K562 treated with DMSO at 1 percent for 12 hours (cell line): ENCODE measurements around the gene OR52K1. TPM values are rescaled to one million over a fixed set of nuclear protein-coding genes. Genes with fewer than 3 reads are reported as not detected.

Experiments used
- total RNA-seq: library from RNA; unstranded; fragments of 300-600 nt; gene quantifications from 2 replicates; pipeline ENCODE4 v1.2.3, GENCODE V29; 2022; ENCODE audit not compliant: insufficient read depth

Gene OR52K1
- total RNA-seq, result not detected in 2 replicates

DNA sequence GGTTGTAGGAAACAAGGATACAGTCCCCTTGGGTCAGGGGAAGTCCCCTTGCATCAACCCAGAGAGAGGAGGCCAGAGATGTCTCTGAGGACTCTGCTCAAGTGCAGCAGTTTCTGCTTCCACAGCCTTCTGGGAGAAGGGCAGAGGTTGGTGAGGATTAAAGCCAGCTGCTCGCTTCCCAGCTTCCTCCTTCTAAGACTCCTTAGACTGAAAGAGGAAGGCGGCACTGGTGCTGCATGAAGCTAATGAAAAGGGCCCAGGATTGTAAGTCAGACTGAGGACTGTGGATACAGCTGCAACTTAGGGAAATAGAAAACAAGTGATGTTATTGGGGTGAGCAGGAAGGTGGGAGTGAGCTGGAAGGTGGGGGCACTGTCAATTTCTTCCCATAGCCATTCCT is at the start of gene OR52K1:
TSS of gene OR52K1 (plus strand) at position 202 of the 400 bp plus-strand sequence. CDS start 6,255 bp downstream, outside the sequence.

DNA sequence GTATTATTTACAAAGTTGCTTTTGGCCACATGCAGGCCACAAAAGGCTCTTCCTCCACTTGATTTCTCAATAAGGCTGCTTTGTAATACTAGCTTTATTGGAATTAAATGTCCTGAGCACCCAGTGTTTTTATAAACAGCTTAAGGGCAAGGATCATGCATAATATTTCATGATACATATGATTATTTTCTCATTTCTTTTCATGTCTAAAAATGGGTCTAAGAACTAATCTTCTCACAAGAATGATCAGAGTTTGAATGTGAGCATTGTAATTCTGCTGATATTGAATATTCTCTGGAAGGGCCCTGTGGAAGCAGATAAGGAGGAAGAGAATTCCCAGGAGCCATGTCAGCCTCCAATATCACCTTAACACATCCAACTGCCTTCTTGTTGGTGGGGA is 33.5 kb upstream of the OR52K1 start, which contains the start of gene OR52K2:
TSS of gene OR52K2 (plus strand) at position 301 of the 400 bp plus-strand sequence. CDS start at position 346, 45 bp downstream.

Other genes with a start within 250 kb of the OR52K1 start
- not detected in 2 replicates for gene OR52B4, start 114.3 kb upstream of the OR52K1 start, total RNA-seq
- gene TRIM21, start 88.9 kb upstream of the OR52K1 start, total RNA-seq, result 17.8 and 22.2 TPM in 2 replicates
- not detected in 2 replicates for gene OR52K2, start 33.4 kb upstream of the OR52K1 start, total RNA-seq
- gene OR52M1, start 62.5 kb downstream of the OR52K1 start, total RNA-seq, result not detected in 2 replicates
- gene OR52I2, start 99.1 kb downstream of the OR52K1 start, total RNA-seq, result not detected in 2 replicates
- not detected in 2 replicates for gene OR52I1, start 111.4 kb downstream of the OR52K1 start, total RNA-seq
- 6.3 and 16.5 TPM in 2 replicates for gene TRIM68, start 125.6 kb downstream of the OR52K1 start, total RNA-seq
- not detected in 2 replicates for gene OR51D1, start 154.8 kb downstream of the OR52K1 start, total RNA-seq
- gene OR51E1, start 161.3 kb downstream of the OR52K1 start, total RNA-seq, result not detected in 2 replicates
- gene OR51E2, start 215.2 kb downstream of the OR52K1 start, total RNA-seq, result not detected in 2 replicates
- not detected in 2 replicates for gene MMP26, start 222.1 kb downstream of the OR52K1 start, total RNA-seq